ENCODE data around the gene ZNF334. TPM values are rescaled to one million over a fixed set of nuclear protein-coding genes. Genes with fewer than 3 reads are reported as not detected.
A peak's percentile ranks its signal among the peaks of the same experiment; 100 is the strongest.

The ZNF334 gene
- total RNA-seq, 4 donors from 2014 or later: 0.47 to 2.6 (median 1.4) TPM

DNA sequence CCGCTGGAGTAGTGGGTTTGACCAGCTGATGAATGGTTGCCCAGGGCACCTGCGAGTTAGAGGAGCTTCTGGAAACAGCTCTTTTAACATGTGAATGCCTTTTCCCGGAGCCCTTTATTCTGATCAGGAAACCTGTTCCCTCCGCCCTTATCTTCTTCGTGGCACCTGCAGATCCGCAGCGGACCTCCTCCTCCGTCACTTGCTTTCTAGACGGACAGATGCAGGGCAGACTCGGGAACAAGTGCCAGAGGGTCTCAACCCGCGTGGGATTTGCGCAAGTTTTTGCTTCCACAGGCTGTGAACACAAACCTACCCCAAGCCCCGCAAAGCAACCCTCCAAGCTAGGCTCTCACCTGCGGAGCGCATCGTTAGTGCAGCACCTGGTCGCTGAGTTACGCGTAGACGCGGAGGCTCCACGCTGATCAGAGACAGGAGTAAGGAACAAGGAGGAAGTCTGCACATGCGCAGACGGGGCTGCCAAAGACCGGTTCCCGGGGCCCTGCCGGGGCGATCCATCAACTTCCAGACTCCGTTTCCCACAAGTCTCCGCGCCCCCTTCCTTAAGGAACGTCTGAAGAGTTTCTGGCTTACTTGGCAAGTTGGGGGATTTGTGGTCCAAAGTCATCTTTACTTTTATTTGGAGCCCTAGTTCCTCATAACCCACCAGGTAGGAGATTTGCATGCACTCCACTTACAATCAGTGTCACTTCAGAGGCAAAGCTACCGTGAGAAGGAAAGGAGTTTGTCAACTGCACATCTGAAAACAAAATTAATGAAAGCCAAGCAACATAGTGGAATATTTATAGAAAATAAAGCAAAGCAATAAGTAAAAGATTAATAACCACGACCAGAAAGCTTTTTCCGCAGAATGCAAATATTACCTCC lies 54.3 kb downstream of the ZNF334 start:
- H3K27me3 ChIP-seq: peaks cover 32% of the 10 kb centered on the region
- H3K4me1 ChIP-seq: peaks cover 6% of the 10 kb centered on the region
- H3K36me3 ChIP-seq: no peaks in the 10 kb centered on the region
- no peaks in the 10 kb centered on the region for H3K9me3 ChIP-seq
- DNase-seq (ENCODE audit: low spot score in 2 of 2): no peak
- TF ChIP-seq POLR2A (IDR thresholded peaks at IDR 0.05) (no peak), EP300 (IDR thresholded peaks at IDR 0.05) (no peak), POLR2AphosphoS5 (IDR thresholded peaks at IDR 0.05) (no peak)
- TF ChIP-seq, protein P1, sequence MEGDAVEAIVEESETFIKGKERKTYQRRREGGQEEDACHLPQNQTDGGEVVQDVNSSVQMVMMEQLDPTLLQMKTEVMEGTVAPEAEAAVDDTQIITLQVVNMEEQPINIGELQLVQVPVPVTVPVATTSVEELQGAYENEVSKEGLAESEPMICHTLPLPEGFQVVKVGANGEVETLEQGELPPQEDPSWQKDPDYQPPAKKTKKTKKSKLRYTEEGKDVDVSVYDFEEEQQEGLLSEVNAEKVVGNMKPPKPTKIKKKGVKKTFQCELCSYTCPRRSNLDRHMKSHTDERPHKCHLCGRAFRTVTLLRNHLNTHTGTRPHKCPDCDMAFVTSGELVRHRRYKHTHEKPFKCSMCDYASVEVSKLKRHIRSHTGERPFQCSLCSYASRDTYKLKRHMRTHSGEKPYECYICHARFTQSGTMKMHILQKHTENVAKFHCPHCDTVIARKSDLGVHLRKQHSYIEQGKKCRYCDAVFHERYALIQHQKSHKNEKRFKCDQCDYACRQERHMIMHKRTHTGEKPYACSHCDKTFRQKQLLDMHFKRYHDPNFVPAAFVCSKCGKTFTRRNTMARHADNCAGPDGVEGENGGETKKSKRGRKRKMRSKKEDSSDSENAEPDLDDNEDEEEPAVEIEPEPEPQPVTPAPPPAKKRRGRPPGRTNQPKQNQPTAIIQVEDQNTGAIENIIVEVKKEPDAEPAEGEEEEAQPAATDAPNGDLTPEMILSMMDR (IDR thresholded peaks at IDR 0.05): no peak
- peak overlapping the region; percentile 21 for H3K4me3 ChIP-seq
- WGBS: 13% methylated on average over 26 of the region's 36 CpGs
- no peak overlapping the region for H3K27ac ChIP-seq

GRCh38 chr20:46456255-46457028 lies 56.9 kb downstream of the ZNF334 start:
- peaks cover 32% of the 10 kb centered on the region for H3K27me3 ChIP-seq
- no peaks in the 10 kb centered on the region for H3K9me3 ChIP-seq
- no peak for TF ChIP-seq POLR2AphosphoS5 (IDR thresholded peaks at IDR 0.05)
- no peak for TF ChIP-seq EP300 (IDR thresholded peaks at IDR 0.05)
- TF ChIP-seq, protein P1 (IDR thresholded peaks at IDR 0.05): no peak
- TF ChIP-seq POLR2A (IDR thresholded peaks at IDR 0.05): no peak
- H3K27ac ChIP-seq: no peak overlapping the region
- peaks cover 6% of the 10 kb centered on the region for H3K4me1 ChIP-seq
- no peak overlapping the region for H3K4me3 ChIP-seq
- 94% methylated on average over 5 of the region's 5 CpGs for WGBS
- no peak for DNase-seq (ENCODE audit: low spot score in 2 of 2)
- no peaks in the 10 kb centered on the region for H3K36me3 ChIP-seq

GRCh38 chr20:46455729-46456128 lies 57.6 kb downstream of the ZNF334 start:
- DNase-seq (ENCODE audit: low spot score in 2 of 2): no peak
- Histone ChIP-seq H3K27me3 (peaks cover 32% of the 10 kb centered on the region), H3K36me3 (no peaks in the 10 kb centered on the region), H3K4me1 (peaks cover 6% of the 10 kb centered on the region), H3K9me3 (no peaks in the 10 kb centered on the region), H3K27ac (no peak overlapping the region), H3K4me3 (no peak overlapping the region)
- WGBS: 88% methylated on average over 2 of the region's 2 CpGs
- TF ChIP-seq POLR2A (IDR thresholded peaks at IDR 0.05): no peak
- no peak for TF ChIP-seq EP300 (IDR thresholded peaks at IDR 0.05)
- TF ChIP-seq POLR2AphosphoS5 (IDR thresholded peaks at IDR 0.05): no peak
- TF ChIP-seq, protein P1 (IDR thresholded peaks at IDR 0.05): no peak

Other genes starting within 250 kb of the ZNF334 start
- gene CDH22, start 205.1 kb downstream of the ZNF334 start, total RNA-seq: 1 to 10 TPM; 2.6 to 5.1 (median 3.3) TPM
- gene ELMO2, start 106.9 kb downstream of the ZNF334 start, total RNA-seq: 10 to 100 TPM; 46.7 to 62.4 (median 55.1) TPM
- gene OCSTAMP, start 37.1 kb upstream of the ZNF334 start, total RNA-seq: not detected
- gene SLC13A3, start 137.9 kb upstream of the ZNF334 start, total RNA-seq: 1 to 10 TPM; 1.1 to 8.9 (median 4.2) TPM
- gene TP53RK, start 175.9 kb upstream of the ZNF334 start, total RNA-seq: 10 to 100 TPM; 15.0 to 27.0 (median 25.8) TPM
- 1 to 10 TPM; 2.6 to 8.1 (median 5.5) TPM for gene SLC2A10, start 196.1 kb upstream of the ZNF334 start, total RNA-seq